A549 (cell line): ENCODE results near the gene ZNF292.

Source experiments
- BHLHE40 ChIP-seq: IDR thresholded peaks from 2 replicates; pipeline ENCODE4 v1.6.1; 2012; ENCODE audit warnings: low read depth, low read length, inconsistent platforms
- CHD2 ChIP-seq: fragments of 150-350 bp; IDR thresholded peaks from 2 replicates; pipeline ENCODE4 v1.6.1; 2014; ENCODE audit warnings: low read length; ENCODE audit not compliant: partially characterized antibody
- CTCF ChIP-seq: fragments of >200 bp; sonication (Bioruptor Twin); formaldehyde crosslinking; IDR thresholded peaks from 3 replicates; pipeline ENCODE4 v1.5.1; 2016
- E2F6 ChIP-seq: IDR thresholded peaks from 2 replicates; pipeline ENCODE4 v1.6.1; 2012; ENCODE audit warnings: low read depth, borderline replicate concordance
- HDAC2 ChIP-seq: fragments of 200-600 bp; sonication (generic); IDR thresholded peaks from 2 replicates; pipeline ENCODE4 v1.6.1; 2016
- JUN ChIP-seq, 2 experiments: fragments of >200 bp; sonication (Bioruptor Twin); formaldehyde crosslinking; IDR thresholded peaks; 2 replicates in 1 of 2; 3 replicates in 1 of 2; pipeline ENCODE4 v1.6.1; 2016 to 2017
- KDM1A ChIP-seq: fragments of 200-600 bp; sonication (generic); IDR thresholded peaks from 2 replicates; pipeline ENCODE4 v1.6.1; 2016; ENCODE audit warnings: low read depth, mild to moderate bottlenecking
- KDM5A ChIP-seq: fragments of 200-600 bp; sonication (generic); IDR thresholded peaks from 2 replicates; pipeline ENCODE4 v1.6.1; 2016; ENCODE audit warnings: antibody characterized with exemption, mild to moderate bottlenecking
- MAX ChIP-seq: IDR thresholded peaks from 2 replicates; pipeline ENCODE4 v1.6.1; 2012
- POLR2A ChIP-seq: IDR thresholded peaks from 2 replicates; pipeline ENCODE4 v1.6.1; 2012; ENCODE audit warnings: mild to moderate bottlenecking, low read length
- RARB ChIP-seq: fragments of 250-450 bp; sonication (Bioruptor Pico); IDR thresholded peaks from 2 replicates; pipeline ENCODE4 v1.8.0; 2021; ENCODE audit warnings: mild to moderate bottlenecking, moderate library complexity
- RNF2 ChIP-seq: fragments of 200-600 bp; sonication (generic); IDR thresholded peaks from 2 replicates; pipeline ENCODE4 v1.6.1; 2016; ENCODE audit warnings: low read depth, mild to moderate bottlenecking, antibody characterized with exemption, moderate library complexity, borderline replicate concordance
- SMC3 ChIP-seq: fragments of >200 bp; sonication (Bioruptor Twin); formaldehyde crosslinking; IDR thresholded peaks from 3 replicates; pipeline ENCODE4 v1.6.1; 2018; ENCODE audit warnings: inconsistent platforms

DNA sequence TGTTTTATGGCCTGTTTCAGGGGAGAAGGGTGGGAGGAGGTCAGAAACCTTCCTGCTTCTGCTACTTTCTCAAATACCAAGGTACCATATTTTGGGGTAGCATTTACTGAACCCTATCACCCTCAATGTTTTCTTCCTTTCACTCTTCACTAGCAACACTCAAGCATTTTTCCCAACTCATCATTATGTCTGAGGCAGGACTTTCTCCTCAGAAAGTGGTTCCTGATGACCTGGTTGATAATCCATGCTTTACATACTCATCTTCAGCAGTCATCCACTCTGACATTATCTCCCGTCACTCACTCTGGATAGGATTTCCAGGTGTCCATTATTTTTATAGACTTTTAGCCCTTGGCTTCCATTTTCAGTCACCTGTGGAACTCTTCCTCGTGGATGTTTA lies 21.1 kb downstream of the ZNF292 start:
- TF ChIP-seq CTCF (no peak), E2F6 (no peak), JUN (IDR thresholded peaks at IDR 0.05) (no peak), POLR2A (no peak), KDM5A (no peak), RARB (CRISPR knock-in tag) (no peak), CHD2 (no peak), KDM1A (no peak), BHLHE40 (no peak), HDAC2 (no peak), SMC3 (no peak), RNF2 (no peak), MAX (no peak)
